ENCODE data around the gene NUP205. TPM values are rescaled to one million over a fixed set of nuclear protein-coding genes. Genes with fewer than 3 reads are reported as not detected.

Gene NUP205
- total and polyA plus RNA-seq, 2 of the 13 experiments (the other 11 are each of a cell fraction or from before 2014, with no cell fraction given), result 46.2 to 87.2 TPM

DNA sequence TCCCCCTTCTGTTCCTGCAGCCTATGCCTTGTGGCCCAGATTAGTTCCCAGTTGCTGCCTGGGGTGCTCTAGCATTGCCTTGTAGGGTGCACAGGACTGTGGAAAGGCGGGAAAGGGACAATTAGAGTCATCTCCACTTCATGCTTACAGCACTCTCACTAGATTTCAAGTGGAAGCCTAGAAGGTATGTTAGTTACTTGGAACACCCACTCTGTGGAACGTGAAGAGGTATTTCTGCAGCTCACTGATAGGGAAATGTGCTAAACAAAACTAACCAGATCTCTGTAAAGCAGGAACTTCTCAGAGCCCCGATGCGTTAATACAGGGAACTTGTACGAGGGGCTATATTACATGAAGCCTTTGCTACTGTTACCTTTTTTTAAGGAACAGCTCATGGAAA lies 124.0 kb downstream of the NUP205 start (continued):
- TF ChIP-seq ZSCAN20 (CRISPR knock-in tag; IDR thresholded peaks at IDR 0.05; ENCODE audit: borderline replicate concordance), result no peak

DNA sequence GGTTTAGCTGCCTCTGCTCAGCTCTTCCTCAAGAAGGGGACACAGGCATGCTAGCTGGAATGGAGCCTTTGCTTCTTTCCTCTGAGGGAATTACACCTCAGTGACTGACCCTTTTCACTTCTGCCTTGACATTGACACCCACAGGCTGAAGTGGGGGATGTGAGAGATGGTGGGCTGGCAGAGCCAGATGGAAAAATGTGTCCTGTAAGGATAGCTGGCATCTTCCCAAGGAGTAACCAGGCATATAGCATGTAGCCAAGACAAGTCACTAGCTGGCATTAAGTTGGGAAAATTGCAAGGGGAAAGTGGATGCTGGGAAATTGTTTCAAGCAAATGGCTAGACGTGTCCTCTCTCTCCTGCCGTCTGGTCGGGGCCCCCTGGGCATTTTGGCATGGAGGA lies 124.5 kb downstream of the NUP205 start:
- Histone ChIP-seq H3K9me3 (ENCODE audit: low read length) (no peaks in the 10 kb centered on the region), H3K27ac (ENCODE audit: extremely low read length, insufficient read depth, low read length) (no peak overlapping the region), H4K20me1 (ENCODE audit: insufficient read depth, low read length) (no peaks in the 10 kb centered on the region), H3K79me2 (ENCODE audit: insufficient read depth, low read length) (no peaks in the 10 kb centered on the region), H3K4me2 (ENCODE audit: low read depth, low read length) (no peak overlapping the region), H3K4me3 (replicated peaks in 1 of 3; ENCODE audit: insufficient read depth in 1 of 3, low read depth in 2 of 3, low read length in 3 of 3) (no peak overlapping the region), H3K36me3 (replicated peaks in 1 of 2; ENCODE audit: control insufficient read depth in 1 of 2, insufficient read depth in 2 of 2, low read length in 2 of 2) (peaks cover 0 to 15% of the 10 kb centered on the region in 2 experiments; a peak in 3 of 5 replicates), H3K4me1 (ENCODE audit: insufficient read depth, low read length) (no peaks in the 10 kb centered on the region), H2AFZ (ENCODE audit: low read length) (no peak overlapping the region), H3K9ac (ENCODE audit: insufficient read depth, low read depth, low read length) (no peak overlapping the region), H3K27me3 (ENCODE audit: control insufficient read depth in 1 of 2, insufficient read depth in 2 of 2, low read length in 2 of 2) (no peaks in the 10 kb centered on the region)
- 96% methylated on average over 3 of the region's 3 CpGs for WGBS (ENCODE audit: low lambda C conversion rate)
- FAIRE-seq (no peak), DNase-seq (ENCODE audit: low spot score) (no peak), ATAC-seq (no peak)
- in situ Hi-C loops (cut with HindIII; ENCODE audit: extremely low pct_ligation_motif_present, low pct_unique_long_range_greater_than_20kb), result no loop called here
- POLR2A ChIA-PET, result no interaction called here
- TF ChIP-seq SIN3A (IDR thresholded peaks at IDR 0.05; ENCODE audit: borderline replicate concordance, low read depth, low read length) (no peak), ZNF292 (CRISPR knock-in tag; IDR thresholded peaks at IDR 0.05; ENCODE audit: borderline replicate concordance, low read depth) (no peak), JUN (CRISPR knock-in tag; IDR thresholded peaks at IDR 0.05) (no peak), REL (CRISPR knock-in tag; conservative IDR thresholded peaks at IDR 0.05) (no peak), LCORL (IDR thresholded peaks at IDR 0.05) (no peak), LCORL (CRISPR knock-in tag; IDR thresholded peaks at IDR 0.05) (no peak), ZKSCAN1 (IDR thresholded peaks at IDR 0.05; ENCODE audit: low read length) (no peak), FOXC1 (CRISPR knock-in tag; IDR thresholded peaks at IDR 0.05; ENCODE audit: borderline replicate concordance) (no peak), SOX5 (CRISPR knock-in tag; IDR thresholded peaks at IDR 0.05; ENCODE audit: borderline replicate concordance) (no peak), ZNF550 (CRISPR knock-in tag; IDR thresholded peaks at IDR 0.05; ENCODE audit: borderline replicate concordance) (no peak), RFX1 (IDR thresholded peaks at IDR 0.05) (no peak), TBX3 (IDR thresholded peaks at IDR 0.05; ENCODE audit: borderline replicate concordance) (no peak), PHF20 (CRISPR knock-in tag; IDR thresholded peaks at IDR 0.05) (no peak), ZNF30 (CRISPR knock-in tag; IDR thresholded peaks at IDR 0.05) (no peak), HDAC2 (CRISPR knock-in tag; IDR thresholded peaks at IDR 0.05) (no peak), ZNF430 (CRISPR knock-in tag; IDR thresholded peaks at IDR 0.05) (no peak), ZNF124 (CRISPR knock-in tag; IDR thresholded peaks at IDR 0.05) (no peak), ZFYVE20 (CRISPR knock-in tag; IDR thresholded peaks at IDR 0.05; ENCODE audit: borderline replicate concordance, low read depth) (no peak)
- TF ChIP-seq, protein P1, sequence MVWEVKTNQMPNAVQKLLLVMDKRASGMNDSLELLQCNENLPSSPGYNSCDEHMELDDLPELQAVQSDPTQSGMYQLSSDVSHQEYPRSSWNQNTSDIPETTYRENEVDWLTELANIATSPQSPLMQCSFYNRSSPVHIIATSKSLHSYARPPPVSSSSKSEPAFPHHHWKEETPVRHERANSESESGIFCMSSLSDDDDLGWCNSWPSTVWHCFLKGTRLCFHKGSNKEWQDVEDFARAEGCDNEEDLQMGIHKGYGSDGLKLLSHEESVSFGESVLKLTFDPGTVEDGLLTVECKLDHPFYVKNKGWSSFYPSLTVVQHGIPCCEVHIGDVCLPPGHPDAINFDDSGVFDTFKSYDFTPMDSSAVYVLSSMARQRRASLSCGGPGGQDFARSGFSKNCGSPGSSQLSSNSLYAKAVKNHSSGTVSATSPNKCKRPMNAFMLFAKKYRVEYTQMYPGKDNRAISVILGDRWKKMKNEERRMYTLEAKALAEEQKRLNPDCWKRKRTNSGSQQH (CRISPR knock-in tag; IDR thresholded peaks at IDR 0.05; ENCODE audit: low read depth), result no peak
- intact Hi-C loops (cut with micrococcal nuclease; ENCODE audit: unreplicated experiment), result no loop called here
- CTCF ChIA-PET (ENCODE audit: low intra/inter-chr PET ratio, low total read pairs), result no interaction called here
- no TSS peak for BruUV-seq (replicated peaks)

All from HepG2 (cell line).